HTR-8/SVneo (cell line): Measurements from ENCODE around the gene GRXCR2.
"Not testable (repeated sequence)": the region's sequence is repeated elsewhere in the genome, so short reads cannot be mapped to it uniquely, and the experiment has no call there.

Experiments used
- DNase-seq: peaks from one replicate; pipeline ENCODE4 v3.0.0; 2011; ENCODE audit warnings: low spot score, mixed read lengths; ENCODE audit not compliant: insufficient read length
- FAIRE-seq: peaks from 2 replicates; lab custom pipeline; 2011; peaks lifted over from hg19 to GRCh38; lab: Jason Lieb, UNC

The GRXCR2 gene

GRCh38 chr5:145887976-145888574, 15.3 kb upstream of the GRXCR2 start:
- FAIRE-seq (peak; percentile 13), DNase-seq (peak; percentile 47)

GRCh38 chr5:145887217-145887616, 14.4 kb upstream of the GRXCR2 start:
- DNase-seq (no peak), FAIRE-seq (no peak)

GRCh38 chr5:145874765-145875164, 2.0 kb upstream of the GRXCR2 start:
- DNase-seq (no peak), FAIRE-seq (no peak)

- FAIRE-seq, result no peak
- no peak for DNase-seq
These were observed 328 bp downstream of the GRXCR2 start for GRCh38 chr5:145872486-145872885.

- DNase-seq, result no peak
- FAIRE-seq, result no peak
These were observed 3.1 kb downstream of the GRXCR2 start for GRCh38 chr5:145869753-145870152.

- no peak for DNase-seq
- FAIRE-seq, result no peak
These were observed 5.0 kb downstream of the GRXCR2 start for GRCh38 chr5:145867806-145868205.

- DNase-seq, FAIRE-seq: not testable (repeated sequence)
These were observed 8.4 kb downstream of the GRXCR2 start for GRCh38 chr5:145864432-145864831.

GRCh38 chr5:145863003-145863402, 9.8 kb downstream of the GRXCR2 start:
- no peak for FAIRE-seq
- DNase-seq, result no peak

GRCh38 chr5:145859897-145860296, 12.9 kb downstream of the GRXCR2 start:
- no peak for FAIRE-seq
- DNase-seq, result no peak

- FAIRE-seq (no peak), DNase-seq (no peak)
These were observed 13.4 kb downstream of the GRXCR2 start for GRCh38 chr5:145859453-145859852.

GRCh38 chr5:145858959-145859358, 13.9 kb downstream of the GRXCR2 start:
- FAIRE-seq (no peak), DNase-seq (no peak)

GRCh38 chr5:145856285-145856818, 16.5 kb downstream of the GRXCR2 start:
- DNase-seq (no peak), FAIRE-seq (no peak)

- DNase-seq, result no peak
- no peak for FAIRE-seq
These were observed 17.0 kb downstream of the GRXCR2 start for GRCh38 chr5:145855763-145856267.

GRCh38 chr5:145854651-145855258, 18.1 kb downstream of the GRXCR2 start:
- FAIRE-seq, result peak; percentile 38
- DNase-seq, result peak; percentile 40

GRCh38 chr5:145853781-145854376, 18.9 kb downstream of the GRXCR2 start:
- FAIRE-seq, result no peak

GRCh38 chr5:145852990-145853389, 19.8 kb downstream of the GRXCR2 start:
- FAIRE-seq, result no peak
- DNase-seq, result no peak

More at GRCh38 chr5:145853781-145854376, 18.9 kb downstream of the GRXCR2 start:
- DNase-seq, result no peak

- FAIRE-seq (no peak), DNase-seq (no peak)
These were observed 24.0 kb downstream of the GRXCR2 start for GRCh38 chr5:145848854-145849253.

- DNase-seq (peak; percentile 21), FAIRE-seq (peak; percentile 72)
These were observed 25.0 kb downstream of the GRXCR2 start for GRCh38 chr5:145847499-145848497.

GRCh38 chr5:145846081-145846480, 26.7 kb downstream of the GRXCR2 start:
- FAIRE-seq, result no peak
- DNase-seq, result no peak

GRCh38 chr5:145841299-145841698, 31.5 kb downstream of the GRXCR2 start:
- DNase-seq (no peak), FAIRE-seq (no peak)
